Astrocyte of the spinal cord (primary cell): ENCODE data around the gene NXPE2.
"Not testable (repeated sequence)": the region's sequence is repeated elsewhere in the genome, so short reads cannot be mapped to it uniquely, and the experiment has no call there.

Experiments
- DNase-seq: peaks from one replicate; pipeline ENCODE4 v3.0.0; 2011; ENCODE audit warnings: low read depth, low spot score
- H3K4me3 ChIP-seq: 2 replicates; pipeline ENCODE4 v1.5.1; 2011; ENCODE audit warnings: low read depth, mild to moderate bottlenecking, low read length, moderate library complexity
- CTCF ChIP-seq: IDR thresholded peaks from 2 replicates; pipeline ENCODE4 v1.5.1; 2012; ENCODE audit warnings: low read depth, mild to moderate bottlenecking, low read length, inconsistent platforms
- in situ Hi-C: cut with HindIII; loops from 2 replicates; pipeline ENCODE4 v1.10.0; 2017; ENCODE audit warnings: low sequenced_read_pairs

Gene NXPE2

GRCh38 chr11:114678125-114679036 lies at the start of gene NXPE2:
Gene NXPE2, plus strand, starts transcription at chr11:114678527. Its CDS starts 49 bp downstream, at chr11:114678576.
- DNase-seq = peak; percentile 84
- no peak for TF ChIP-seq CTCF
- in situ Hi-C loops = no loop called here
- no peak within 1 kb of the TSS for H3K4me3 ChIP-seq

- DNase-seq, in situ Hi-C loops, H3K4me3 ChIP-seq: not testable (repeated sequence)
Observed at GRCh38 chr11:114631445-114631965, 46.8 kb upstream of the NXPE2 start.

GRCh38 chr11:114639440-114639839 lies 38.9 kb upstream of the NXPE2 start:
- DNase-seq, in situ Hi-C loops, H3K4me3 ChIP-seq: not testable (repeated sequence)

- no peak overlapping the region for H3K4me3 ChIP-seq
- no peak for TF ChIP-seq CTCF
- no peak for DNase-seq
- in situ Hi-C loops = no loop called here
Observed at GRCh38 chr11:114650661-114651060, 27.7 kb upstream of the NXPE2 start.

GRCh38 chr11:114651145-114651718 lies 27.1 kb upstream of the NXPE2 start:
- TF ChIP-seq CTCF = no peak
- H3K4me3 ChIP-seq = no peak overlapping the region
- DNase-seq = no peak
- in situ Hi-C loops = no loop called here

DNA sequence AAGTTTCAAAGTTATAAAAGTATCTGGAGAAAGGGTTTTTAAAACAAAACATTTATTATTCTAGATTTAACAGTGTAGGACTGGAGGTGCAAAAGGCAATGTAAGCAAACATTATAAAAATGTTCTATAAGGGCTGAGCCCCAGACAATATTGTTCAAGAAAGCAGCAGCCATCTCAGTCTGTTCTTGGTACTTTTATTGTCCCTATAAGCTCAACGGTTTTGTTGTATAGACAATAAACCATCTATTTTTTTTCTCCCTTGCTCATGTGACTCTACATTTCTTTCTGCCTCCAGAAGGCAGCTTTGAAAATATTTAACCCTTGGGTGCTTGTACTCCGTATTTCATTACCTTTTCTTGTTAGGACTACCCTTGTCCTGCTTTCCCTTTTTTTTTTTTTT lies 25.2 kb upstream of the NXPE2 start:
- no peak for TF ChIP-seq CTCF
- no peak for DNase-seq
- in situ Hi-C loops = no loop called here
- no peak overlapping the region for H3K4me3 ChIP-seq

DNA sequence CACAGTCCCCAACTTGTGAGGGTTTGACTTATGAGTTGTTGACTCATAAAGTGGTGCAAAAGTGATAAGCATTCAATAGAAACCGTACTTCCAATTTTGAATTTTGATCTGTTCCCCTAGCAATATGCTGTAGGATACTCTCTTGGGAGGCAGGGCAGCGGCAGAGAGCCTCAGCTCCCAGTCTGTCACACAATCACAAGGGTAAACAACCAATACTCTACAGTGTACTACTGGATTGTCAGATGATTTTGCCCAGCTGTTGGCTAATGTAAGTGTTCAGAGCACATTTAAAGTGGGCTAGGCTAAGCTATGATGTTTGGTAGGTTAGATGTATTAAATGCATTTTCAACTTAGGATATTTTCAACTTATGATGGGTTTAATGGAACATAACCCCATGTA lies 13.7 kb upstream of the NXPE2 start:
- DNase-seq = no peak
- in situ Hi-C loops = no loop called here
- H3K4me3 ChIP-seq = no peak overlapping the region
- TF ChIP-seq CTCF = no peak
